GM23248 (cell line): ENCODE data around the gene CKS1B.

Source experiments
- EZH2 ChIP-seq: fragments of 200-600 bp; sonication (generic); IDR thresholded peaks from 2 replicates; pipeline ENCODE4 v1.6.1; 2018; ENCODE audit warnings: antibody characterized with exemption, mild to moderate bottlenecking; ENCODE audit not compliant: insufficient read depth, poor library complexity, severe bottlenecking
- EZH2phosphoT487 ChIP-seq: fragments of 200-600 bp; sonication (generic); IDR thresholded peaks from 2 replicates; pipeline ENCODE4 v1.6.1; 2018; ENCODE audit warnings: antibody characterized with exemption, moderate library complexity, mild to moderate bottlenecking, low read depth; ENCODE audit not compliant: insufficient read depth

DNA sequence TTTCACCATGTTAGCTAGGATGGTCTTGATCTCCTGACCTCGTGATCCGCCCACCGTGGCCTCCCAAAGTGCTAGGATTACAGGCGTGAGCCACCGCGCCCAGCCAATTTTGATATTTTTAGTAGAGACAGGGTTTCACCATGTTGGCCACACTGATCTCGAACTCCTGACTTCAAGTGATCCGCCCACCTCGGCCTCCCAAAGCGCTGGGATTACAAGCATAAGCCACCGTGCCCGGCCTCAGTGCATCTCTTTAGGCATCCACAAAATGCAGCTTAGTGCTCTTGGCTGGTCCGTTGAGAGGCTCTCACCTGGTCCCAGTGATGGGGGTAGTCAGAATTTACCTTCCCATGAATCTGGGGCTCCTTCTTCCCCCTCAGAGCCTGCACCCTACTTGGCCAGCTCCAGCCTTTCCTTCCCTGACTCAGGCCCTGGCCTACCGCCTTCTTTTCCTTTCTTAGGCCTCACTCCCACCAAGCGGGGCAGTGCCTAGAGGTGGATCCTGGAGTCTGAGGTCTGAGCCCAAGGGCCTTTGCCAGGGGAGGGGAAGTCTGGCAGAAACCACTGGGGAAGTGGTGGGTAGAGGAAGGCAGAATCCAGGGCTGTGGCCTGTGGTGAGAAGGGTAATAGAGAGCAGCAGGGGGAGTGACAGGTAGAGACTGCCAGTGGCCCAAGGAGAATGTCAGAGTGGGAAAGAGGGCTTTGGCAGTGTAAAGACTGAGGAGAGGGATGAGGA is 22.7 kb downstream of the CKS1B start:
- TF ChIP-seq EZH2phosphoT487 (no peak), EZH2 (no peak)
